Stimulated activated CD8-positive, alpha-beta memory T cell treated with anti-CD3 and anti-CD28 coated beads, Interleukin-12 subunit alpha, Interleukin-12 subunit beta, amount 100 ng/mL, for 24 hours (primary cell): ENCODE results near the gene HIGD1B.
"Not testable (repeated sequence)": the region's sequence is repeated elsewhere in the genome, so short reads cannot be mapped to it uniquely, and the experiment has no call there.

Experiments used
- DNase-seq: peaks from one replicate; pipeline ENCODE4 v3.0.0-alpha.2; 2020; ENCODE audit errors: extremely low read depth

Gene HIGD1B

GRCh38 chr17:44847586-44847985 is at the start of gene HIGD1B:
TSS of gene HIGD1B (plus strand) at chr17:44847883. CDS start at chr17:44848153, 270 bp downstream.
- DNase-seq, result no peak

- no peak for DNase-seq
Measured at GRCh38 chr17:44798356-44798755, 49.3 kb upstream of the HIGD1B start.

- no peak for DNase-seq
Measured at GRCh38 chr17:44801880-44802279, 45.8 kb upstream of the HIGD1B start.

- DNase-seq, result no peak
Measured at GRCh38 chr17:44804302-44805089, 43.2 kb upstream of the HIGD1B start.

- DNase-seq, result no peak
Measured at GRCh38 chr17:44807093-44807816, 40.4 kb upstream of the HIGD1B start.

- DNase-seq, result no peak
Measured at GRCh38 chr17:44807817-44808155, 39.9 kb upstream of the HIGD1B start.

- no peak for DNase-seq
Measured at GRCh38 chr17:44808156-44808555, 39.5 kb upstream of the HIGD1B start.

GRCh38 chr17:44808656-44809388 is 38.9 kb upstream of the HIGD1B start:
- not testable (repeated sequence) for DNase-seq

- no peak for DNase-seq
Measured at GRCh38 chr17:44812263-44812662, 35.4 kb upstream of the HIGD1B start.

- DNase-seq, result not testable (repeated sequence)
Measured at GRCh38 chr17:44818508-44818907, 29.2 kb upstream of the HIGD1B start.

- DNase-seq, result no peak
Measured at GRCh38 chr17:44820631-44821212, 27.0 kb upstream of the HIGD1B start.

- DNase-seq, result not testable (repeated sequence)
Measured at GRCh38 chr17:44825236-44825635, 22.4 kb upstream of the HIGD1B start.

- DNase-seq, result no peak
Measured at GRCh38 chr17:44826123-44826790, 21.4 kb upstream of the HIGD1B start.

- DNase-seq, result no peak
Measured at GRCh38 chr17:44827863-44828262, 19.8 kb upstream of the HIGD1B start.

- DNase-seq, result no peak
Measured at GRCh38 chr17:44828919-44829522, 18.7 kb upstream of the HIGD1B start.

- DNase-seq, result no peak
Measured at GRCh38 chr17:44829523-44830358, 17.9 kb upstream of the HIGD1B start, which contains the start of gene GJC1. TSS of gene GJC1 (minus strand) at chr17:44830287. CDS start at chr17:44805817, 24,470 bp downstream.

- DNase-seq, result no peak
Measured at GRCh38 chr17:44830359-44831288, 17.1 kb upstream of the HIGD1B start.

GRCh38 chr17:44831371-44831770 is 16.3 kb upstream of the HIGD1B start:
- no peak for DNase-seq

GRCh38 chr17:44832805-44833204 is 14.9 kb upstream of the HIGD1B start:
- DNase-seq, result no peak
